ENCODE data around the gene TINCR. TPM values are rescaled to one million over a fixed set of nuclear protein-coding genes. Genes with fewer than 3 reads are reported as not detected.
A peak's percentile ranks its signal among the peaks of the same experiment; 100 is the strongest.
"Not testable (repeated sequence)": the region's sequence is repeated elsewhere in the genome, so short reads cannot be mapped to it uniquely, and the experiment has no call there.

The TINCR gene
- total RNA-seq, 1 experiment from 2014 or later, result 0.21 TPM

GRCh38 chr19:5612891-5613865, 45.4 kb upstream of the TINCR start:
- no peak for DNase-seq (ENCODE audit: unreplicated experiment)
- Mint-ChIP-seq H3K27me3 (ENCODE audit: insufficient read depth, unreplicated experiment) (no peaks in the 10 kb centered on the region), H3K4me1 (ENCODE audit: insufficient read depth, unreplicated experiment) (no peaks in the 10 kb centered on the region), H3K4me3 (ENCODE audit: unreplicated experiment) (no peak overlapping the region), H3K9me3 (ENCODE audit: unreplicated experiment) (no peaks in the 10 kb centered on the region), H3K36me3 (ENCODE audit: insufficient read depth, unreplicated experiment) (peaks cover 95% of the 10 kb centered on the region), H3K27ac (ENCODE audit: low read depth, unreplicated experiment) (no peak overlapping the region)
- ChIA-PET POLR2A (interaction anchor here (1.3 to 2.3 kb wide), 2 partner anchors 9 kb away, joined by 11 to 12 read pairs; partner anchors contain the start of genes SAFB and SAFB2), CTCF (interaction anchor here (0.7 kb wide), 1 partner anchor 78 kb away, joined by 3 read pairs; no protein-coding TSS in a partner anchor)
- TF ChIP-seq, protein P1, sequence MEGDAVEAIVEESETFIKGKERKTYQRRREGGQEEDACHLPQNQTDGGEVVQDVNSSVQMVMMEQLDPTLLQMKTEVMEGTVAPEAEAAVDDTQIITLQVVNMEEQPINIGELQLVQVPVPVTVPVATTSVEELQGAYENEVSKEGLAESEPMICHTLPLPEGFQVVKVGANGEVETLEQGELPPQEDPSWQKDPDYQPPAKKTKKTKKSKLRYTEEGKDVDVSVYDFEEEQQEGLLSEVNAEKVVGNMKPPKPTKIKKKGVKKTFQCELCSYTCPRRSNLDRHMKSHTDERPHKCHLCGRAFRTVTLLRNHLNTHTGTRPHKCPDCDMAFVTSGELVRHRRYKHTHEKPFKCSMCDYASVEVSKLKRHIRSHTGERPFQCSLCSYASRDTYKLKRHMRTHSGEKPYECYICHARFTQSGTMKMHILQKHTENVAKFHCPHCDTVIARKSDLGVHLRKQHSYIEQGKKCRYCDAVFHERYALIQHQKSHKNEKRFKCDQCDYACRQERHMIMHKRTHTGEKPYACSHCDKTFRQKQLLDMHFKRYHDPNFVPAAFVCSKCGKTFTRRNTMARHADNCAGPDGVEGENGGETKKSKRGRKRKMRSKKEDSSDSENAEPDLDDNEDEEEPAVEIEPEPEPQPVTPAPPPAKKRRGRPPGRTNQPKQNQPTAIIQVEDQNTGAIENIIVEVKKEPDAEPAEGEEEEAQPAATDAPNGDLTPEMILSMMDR (IDR thresholded peaks at IDR 0.05; ENCODE audit: unreplicated experiment), result no peak
- intact Hi-C loops (cut with micrococcal nuclease), result no loop called here
- no TSS peak for BruUV-seq (replicated peaks)

- no peaks in the 10 kb centered on the region for H3K9me3 Mint-ChIP-seq (ENCODE audit: unreplicated experiment)
- H3K27me3 Mint-ChIP-seq (ENCODE audit: insufficient read depth, unreplicated experiment), result no peaks in the 10 kb centered on the region
- no TSS peak for BruUV-seq (replicated peaks)
- H3K36me3 Mint-ChIP-seq (ENCODE audit: insufficient read depth, unreplicated experiment), result peaks cover 95% of the 10 kb centered on the region
- no peak overlapping the region for H3K4me3 Mint-ChIP-seq (ENCODE audit: unreplicated experiment)
- intact Hi-C loops (cut with micrococcal nuclease), result no loop called here
- no peak overlapping the region for H3K27ac Mint-ChIP-seq (ENCODE audit: low read depth, unreplicated experiment)
- TF ChIP-seq, protein P1 (IDR thresholded peaks at IDR 0.05; ENCODE audit: unreplicated experiment), result no peak
- POLR2A ChIA-PET, result interaction anchor here (0.7 to 0.8 kb wide), 2 partner anchors 10 to 13 kb away, joined by 3 read pairs; partner anchors contain the start of genes SAFB and SAFB2
- CTCF ChIA-PET, result interaction anchor here (0.9 kb wide), 1 partner anchor 11 kb away, joined by 4 read pairs; no protein-coding TSS in a partner anchor
- no peak for DNase-seq (ENCODE audit: unreplicated experiment)
- H3K4me1 Mint-ChIP-seq (ENCODE audit: insufficient read depth, unreplicated experiment), result no peaks in the 10 kb centered on the region
Observed at GRCh38 chr19:5609881-5610448, 42.2 kb upstream of the TINCR start.

- H3K9me3 Mint-ChIP-seq (ENCODE audit: unreplicated experiment); DNase-seq (ENCODE audit: unreplicated experiment); H3K4me3 Mint-ChIP-seq (ENCODE audit: unreplicated experiment); H3K27ac Mint-ChIP-seq (ENCODE audit: low read depth, unreplicated experiment); POLR2A ChIA-PET; H3K27me3 Mint-ChIP-seq (ENCODE audit: insufficient read depth, unreplicated experiment); intact Hi-C loops (cut with micrococcal nuclease); CTCF ChIA-PET; H3K4me1 Mint-ChIP-seq (ENCODE audit: insufficient read depth, unreplicated experiment); BruUV-seq (replicated peaks): not testable (repeated sequence)
- H3K36me3 Mint-ChIP-seq (ENCODE audit: insufficient read depth, unreplicated experiment), result peaks cover 95% of the 10 kb centered on the region
Observed at GRCh38 chr19:5608766-5609165, 41.0 kb upstream of the TINCR start.

GRCh38 chr19:5608291-5608690, 40.5 kb upstream of the TINCR start:
- intact Hi-C loops (cut with micrococcal nuclease), result no loop called here
- H3K27me3 Mint-ChIP-seq (ENCODE audit: insufficient read depth, unreplicated experiment), result no peaks in the 10 kb centered on the region
- peak overlapping the region; percentile 8 for H3K27ac Mint-ChIP-seq (ENCODE audit: low read depth, unreplicated experiment)
- BruUV-seq (replicated peaks), result no TSS peak
- peaks cover 95% of the 10 kb centered on the region for H3K36me3 Mint-ChIP-seq (ENCODE audit: insufficient read depth, unreplicated experiment)
- ChIA-PET POLR2A (interaction anchor here (1.0 kb wide), 1 partner anchor 13 kb away, joined by 3 read pairs; no protein-coding TSS in a partner anchor), CTCF (no interaction called here)
- H3K4me1 Mint-ChIP-seq (ENCODE audit: insufficient read depth, unreplicated experiment), result no peaks in the 10 kb centered on the region
- TF ChIP-seq, protein P1 (IDR thresholded peaks at IDR 0.05; ENCODE audit: unreplicated experiment), result no peak
- DNase-seq (ENCODE audit: unreplicated experiment), result no peak
- H3K9me3 Mint-ChIP-seq (ENCODE audit: unreplicated experiment), result no peaks in the 10 kb centered on the region
- H3K4me3 Mint-ChIP-seq (ENCODE audit: unreplicated experiment), result no peak overlapping the region

Measured in MCF 10A (cell line).